ENCODE results near the gene USP34.

Gene USP34

GRCh38 chr2:61456070-61456745, 14.7 kb downstream of the USP34 start:
- TF ChIP-seq USF1 (IDR thresholded peaks at IDR 0.05) = no peak
- TF ChIP-seq FOXM1 (IDR thresholded peaks at IDR 0.05; ENCODE audit: borderline replicate concordance, low read depth) = no peak
- no peak for TF ChIP-seq TAF1 (IDR thresholded peaks at IDR 0.05; ENCODE audit: low read depth)
- no peak for TF ChIP-seq CREB1 (IDR thresholded peaks at IDR 0.05; ENCODE audit: low read depth)
- TF ChIP-seq ZBTB7A (IDR thresholded peaks at IDR 0.05; ENCODE audit: low read depth) = no peak
- no peak for TF ChIP-seq CEBPB (IDR thresholded peaks at IDR 0.05)
- no peak for TF ChIP-seq NFIC (IDR thresholded peaks at IDR 0.05)
- TF ChIP-seq REST (IDR thresholded peaks at IDR 0.05; ENCODE audit: low read depth) = no peak
- no peak for TF ChIP-seq TCF12 (IDR thresholded peaks at IDR 0.05; ENCODE audit: low read depth)
- no peak for TF ChIP-seq MAX (IDR thresholded peaks at IDR 0.05)
- TF ChIP-seq YY1 (IDR thresholded peaks at IDR 0.05; ENCODE audit: low read depth) = no peak
- TF ChIP-seq EGR1 (IDR thresholded peaks at IDR 0.05) = no peak
- no peak for TF ChIP-seq RAD21 (IDR thresholded peaks at IDR 0.05; ENCODE audit: low read depth)
- no peak for TF ChIP-seq EP300 (IDR thresholded peaks at IDR 0.05; ENCODE audit: borderline replicate concordance)
- TF ChIP-seq TEAD4 (IDR thresholded peaks at IDR 0.05) = no peak

- TF ChIP-seq YY1 (IDR thresholded peaks at IDR 0.05; ENCODE audit: low read depth) (no peak), TAF1 (IDR thresholded peaks at IDR 0.05; ENCODE audit: low read depth) (no peak), FOXM1 (IDR thresholded peaks at IDR 0.05; ENCODE audit: borderline replicate concordance, low read depth) (no peak), RAD21 (IDR thresholded peaks at IDR 0.05; ENCODE audit: low read depth) (no peak), NFIC (IDR thresholded peaks at IDR 0.05) (no peak), EGR1 (IDR thresholded peaks at IDR 0.05) (no peak), TCF12 (IDR thresholded peaks at IDR 0.05; ENCODE audit: low read depth) (no peak), TEAD4 (IDR thresholded peaks at IDR 0.05) (no peak), CEBPB (IDR thresholded peaks at IDR 0.05) (no peak), MAX (IDR thresholded peaks at IDR 0.05) (no peak)
These were observed 16.5 kb downstream of the USP34 start for GRCh38 chr2:61454383-61454782.

- no peak for TF ChIP-seq TAF1 (IDR thresholded peaks at IDR 0.05; ENCODE audit: low read depth)
- no peak for TF ChIP-seq TCF12 (IDR thresholded peaks at IDR 0.05; ENCODE audit: low read depth)
- TF ChIP-seq FOXM1 (IDR thresholded peaks at IDR 0.05; ENCODE audit: borderline replicate concordance, low read depth) = no peak
- TF ChIP-seq MAX (IDR thresholded peaks at IDR 0.05) = no peak
- TF ChIP-seq NFIC (IDR thresholded peaks at IDR 0.05) = no peak
- no peak for TF ChIP-seq ZBTB7A (IDR thresholded peaks at IDR 0.05; ENCODE audit: low read depth)
These were observed 18.5 kb downstream of the USP34 start for GRCh38 chr2:61452392-61452791.

GRCh38 chr2:61451178-61451577, 19.7 kb downstream of the USP34 start:
- no peak for TF ChIP-seq CREB1 (IDR thresholded peaks at IDR 0.05; ENCODE audit: low read depth)
- TF ChIP-seq MAX (IDR thresholded peaks at IDR 0.05) = no peak
- no peak for TF ChIP-seq NFIC (IDR thresholded peaks at IDR 0.05)
- no peak for TF ChIP-seq USF1 (IDR thresholded peaks at IDR 0.05)
- no peak for TF ChIP-seq RAD21 (IDR thresholded peaks at IDR 0.05; ENCODE audit: low read depth)
- TF ChIP-seq REST (IDR thresholded peaks at IDR 0.05; ENCODE audit: low read depth) = no peak
- no peak for TF ChIP-seq TEAD4 (IDR thresholded peaks at IDR 0.05)
- TF ChIP-seq CEBPB (IDR thresholded peaks at IDR 0.05) = no peak
- no peak for TF ChIP-seq FOXM1 (IDR thresholded peaks at IDR 0.05; ENCODE audit: borderline replicate concordance, low read depth)
- TF ChIP-seq EGR1 (IDR thresholded peaks at IDR 0.05) = no peak
- no peak for TF ChIP-seq TCF12 (IDR thresholded peaks at IDR 0.05; ENCODE audit: low read depth)
- TF ChIP-seq EP300 (IDR thresholded peaks at IDR 0.05; ENCODE audit: borderline replicate concordance) = no peak

GRCh38 chr2:61450144-61450543, 20.7 kb downstream of the USP34 start:
- TF ChIP-seq TEAD4 (IDR thresholded peaks at IDR 0.05) (no peak), FOXM1 (IDR thresholded peaks at IDR 0.05; ENCODE audit: borderline replicate concordance, low read depth) (no peak), RAD21 (IDR thresholded peaks at IDR 0.05; ENCODE audit: low read depth) (no peak), ZBTB7A (IDR thresholded peaks at IDR 0.05; ENCODE audit: low read depth) (no peak), NFIC (IDR thresholded peaks at IDR 0.05) (no peak), CREB1 (IDR thresholded peaks at IDR 0.05; ENCODE audit: low read depth) (no peak), EGR1 (IDR thresholded peaks at IDR 0.05) (no peak), CEBPB (IDR thresholded peaks at IDR 0.05) (no peak), REST (IDR thresholded peaks at IDR 0.05; ENCODE audit: low read depth) (no peak), USF1 (IDR thresholded peaks at IDR 0.05) (no peak), YY1 (IDR thresholded peaks at IDR 0.05; ENCODE audit: low read depth) (no peak), MAX (IDR thresholded peaks at IDR 0.05) (no peak), EP300 (IDR thresholded peaks at IDR 0.05; ENCODE audit: borderline replicate concordance) (no peak), TAF1 (IDR thresholded peaks at IDR 0.05; ENCODE audit: low read depth) (no peak), TCF12 (IDR thresholded peaks at IDR 0.05; ENCODE audit: low read depth) (no peak)

Measured in Ishikawa (cell line).